Testis (tissue), 3 donors: ENCODE data around the gene AK9. TPM values are rescaled to one million over a fixed set of nuclear protein-coding genes. Genes with fewer than 3 reads are reported as not detected.
"Not testable (repeated sequence)": the region's sequence is repeated elsewhere in the genome, so short reads cannot be mapped to it uniquely, and the experiment has no call there.

Source experiments
- DNase-seq: peaks from one replicate; pipeline ENCODE4 v3.0.0-alpha.2; 2019
- H3K27ac ChIP-seq, 2 donors: fragments of 200-600 bp; sonication (generic); one replicate each; pipeline ENCODE4 v1.5.1; 2019
- H3K27me3 ChIP-seq: fragments of 200-600 bp; sonication (generic); one replicate; pipeline ENCODE4 v1.5.1; 2019
- H3K36me3 ChIP-seq: fragments of 200-600 bp; sonication (generic); one replicate; pipeline ENCODE4 v1.5.1; 2017; ENCODE audit warnings: low read depth; ENCODE audit errors: missing control alignments
- H3K4me1 ChIP-seq: fragments of 200-600 bp; sonication (generic); one replicate; pipeline ENCODE4 v1.5.1; 2019
- H3K4me3 ChIP-seq, 2 donors: fragments of 200-600 bp; sonication (generic); one replicate each; pipeline ENCODE4 v1.5.1; 2017 to 2019
- H3K9me3 ChIP-seq: fragments of 200-600 bp; sonication (generic); one replicate; pipeline ENCODE4 v1.5.1; 2017
- CTCF ChIP-seq, 3 experiments: fragments of 450-650 bp in 2 of 3; fragments of 200-600 bp in 1 of 3; sonication (generic) in 1 of 3; IDR thresholded peaks; one replicate each; pipeline ENCODE4 v1.5.1; 2016 to 2019; ENCODE audit warnings: antibody characterized with exemption in 3 of 3, mild to moderate bottlenecking in 2 of 3, moderate library complexity in 1 of 3
- POLR2A ChIP-seq: fragments of 450-650 bp; IDR thresholded peaks from one replicate; pipeline ENCODE4 v1.6.1; 2017; ENCODE audit warnings: antibody characterized with exemption, mild to moderate bottlenecking, moderate library complexity
- WGBS, 2 donors: methylation state at CpG; one replicate each; pipeline ENCODE4 v1.1.5; 2018; 5-methylcytosine and 5-hydroxymethylcytosine counted together
- intact Hi-C: fragments of 100-400 bp; cut with DNase I; formaldehyde crosslinking; loops from one replicate; pipeline ENCODE4 v1.15.1; 2023; ENCODE audit warnings: low total_unique reads
- polyA plus RNA-seq: library from polyadenylated mRNA; stranded (reverse); fragments of 350-450 nt; fragmentation: Illumina TruSeq; extraction: RNeasy Lipid Tissue Mini Kit (QIAGEN cat#74804); gene quantifications from one replicate; pipeline ENCODE4 v1.2.3, GENCODE V29; 2014; ENCODE audit warnings: low read depth, low replicate concordance; ENCODE audit not compliant: insufficient read depth
- total RNA-seq, 2 donors: library from RNA; depleted of rRNA; stranded (reverse); fragments of >200 nt; gene quantifications; one replicate each; pipeline ENCODE4 v1.2.3, GENCODE V29; 2016

The AK9 gene
- total and polyA plus RNA-seq, 3 donors from 2014 or later: 15.2 to 49.4 (median 33.6) TPM

GRCh38 chr6:109466212-109466923 lies 224.6 kb downstream of the AK9 start:
- Histone ChIP-seq H3K36me3 (no peaks in the 10 kb centered on the region), H3K27ac (no peak overlapping the region), H3K9me3 (no peaks in the 10 kb centered on the region), H3K27me3 (no peaks in the 10 kb centered on the region), H3K4me3 (no peak overlapping the region), H3K4me1 (no peaks in the 10 kb centered on the region)
- intact Hi-C loops: no loop called here
- DNase-seq: no peak
- 88 to 92% methylated on average over 7 of the region's 7 CpGs for WGBS, 2 donors
- TF ChIP-seq POLR2A: no peak
- TF ChIP-seq CTCF (IDR thresholded peaks at IDR 0.05): no peak

- Histone ChIP-seq H3K4me3 (no peak overlapping the region), H3K9me3 (no peaks in the 10 kb centered on the region), H3K4me1 (no peaks in the 10 kb centered on the region), H3K27ac (no peak overlapping the region), H3K36me3 (no peaks in the 10 kb centered on the region), H3K27me3 (no peaks in the 10 kb centered on the region)
- 81 to 92% methylated on average over 4 to 7 of the region's 7 CpGs for WGBS, 2 donors
- no peak for DNase-seq
- intact Hi-C loops: no loop called here
- no peak for TF ChIP-seq CTCF (IDR thresholded peaks at IDR 0.05)
- no peak for TF ChIP-seq POLR2A
These were observed 225.2 kb downstream of the AK9 start for GRCh38 chr6:109465772-109466171.

GRCh38 chr6:109461733-109462526 lies 229.1 kb downstream of the AK9 start:
- Histone ChIP-seq H3K27me3 (no peaks in the 10 kb centered on the region), H3K4me3 (no peak overlapping the region), H3K36me3 (no peaks in the 10 kb centered on the region), H3K4me1 (peaks cover 8% of the 10 kb centered on the region), H3K27ac (no peak overlapping the region), H3K9me3 (no peaks in the 10 kb centered on the region)
- no peak for TF ChIP-seq CTCF (IDR thresholded peaks at IDR 0.05)
- no peak for TF ChIP-seq POLR2A
- intact Hi-C loops: no loop called here
- whole genome bisulfite sequencing, 2 donors: 84 to 94% methylated on average over 1 of the region's 1 CpG
- DNase-seq: no peak

DNA sequence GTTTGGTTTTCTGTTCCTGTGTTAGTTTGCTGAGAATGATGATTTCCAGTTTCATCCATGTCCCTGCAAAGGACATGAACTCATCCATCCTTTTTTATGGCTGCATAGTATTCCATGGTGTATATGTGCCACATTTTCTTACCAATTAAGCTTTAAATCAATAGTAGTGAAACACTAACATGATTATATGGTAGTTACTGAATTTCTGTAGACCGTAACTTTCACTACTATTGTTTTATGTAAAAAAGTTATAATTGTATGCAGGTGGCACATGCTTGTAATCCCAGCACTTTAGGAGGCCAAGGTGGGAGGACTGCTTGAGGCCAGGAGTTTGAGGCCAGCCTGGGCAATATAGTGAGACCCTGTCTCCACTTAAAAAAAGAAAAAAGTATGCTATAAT lies 229.8 kb downstream of the AK9 start:
- H3K36me3 ChIP-seq, intact Hi-C loops, DNase-seq, H3K27me3 ChIP-seq, H3K4me1 ChIP-seq, H3K9me3 ChIP-seq, H3K4me3 ChIP-seq: not testable (repeated sequence)
- peak overlapping the region in 1 of 2 donors; percentile 51 for H3K27ac ChIP-seq
- WGBS, 2 donors: 97 to 100% methylated on average over 1 of the region's 1 CpG

GRCh38 chr6:109460161-109460829 lies 230.7 kb downstream of the AK9 start:
- Histone ChIP-seq H3K4me3 (no peak overlapping the region), H3K4me1 (peaks cover 8% of the 10 kb centered on the region), H3K9me3 (no peaks in the 10 kb centered on the region), H3K27me3 (no peaks in the 10 kb centered on the region), H3K36me3 (no peaks in the 10 kb centered on the region), H3K27ac (peak overlapping the region in 1 of 2 donors; percentile 51)
- TF ChIP-seq CTCF (IDR thresholded peaks at IDR 0.05): no peak
- no peak for TF ChIP-seq POLR2A
- 68 to 70% methylated on average over 3 of the region's 3 CpGs for WGBS, 2 donors
- no peak for DNase-seq
- intact Hi-C loops: no loop called here
